ENCODE results near the gene FBXO17.

Gene FBXO17

DNA sequence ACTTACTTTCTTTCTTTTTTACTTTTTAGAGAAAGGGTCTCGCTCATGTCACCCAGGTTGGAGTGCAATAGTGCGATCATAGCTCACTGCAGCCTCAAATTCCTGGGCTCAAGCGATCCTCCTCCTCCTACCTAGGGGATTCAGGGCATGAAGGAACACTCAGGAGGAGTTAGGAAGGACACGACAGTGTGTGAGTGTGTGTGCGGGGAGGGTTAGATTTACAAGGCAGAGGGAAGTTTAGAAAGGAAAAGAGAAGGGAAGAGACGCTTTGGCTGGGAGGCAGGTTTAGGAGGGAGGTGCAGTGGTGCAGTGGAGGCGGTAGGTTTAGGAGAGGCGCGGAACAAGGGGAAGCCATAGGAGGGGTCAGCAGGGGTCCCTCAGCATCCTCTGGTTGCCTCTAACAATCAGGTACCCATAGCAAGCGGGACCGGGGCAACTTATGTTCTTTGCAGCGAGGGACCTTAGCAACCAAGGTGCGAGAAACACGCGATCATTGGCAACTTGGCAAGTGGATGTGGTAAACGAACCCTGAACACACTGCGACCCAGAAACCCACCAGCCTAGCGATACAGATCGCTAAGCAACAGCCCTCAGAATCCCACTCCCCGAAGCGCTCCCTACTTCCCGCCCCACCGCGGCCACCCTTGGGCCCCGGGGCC lies 76.6 kb downstream of the FBXO17 start:
- peak overlapping the region; percentile 83 for H3K4me3 ChIP-seq (ENCODE audit: low read length)
- H3K27me3 ChIP-seq (ENCODE audit: control insufficient read depth, insufficient read depth, low read length): no peaks in the 10 kb centered on the region
- no peaks in the 10 kb centered on the region for H3K9me3 ChIP-seq (replicated peaks; ENCODE audit: low read length)
- peaks cover 14% of the 10 kb centered on the region for H3K4me1 ChIP-seq (ENCODE audit: control insufficient read depth, insufficient read depth, low read length)
- H3K36me3 ChIP-seq (ENCODE audit: insufficient read depth, low read length): no peaks in the 10 kb centered on the region
- H3K4me2 ChIP-seq (ENCODE audit: low read length): peak overlapping the region; percentile 92
- H3K9ac ChIP-seq (ENCODE audit: low read depth, low read length): peak overlapping the region; percentile 84

DNA sequence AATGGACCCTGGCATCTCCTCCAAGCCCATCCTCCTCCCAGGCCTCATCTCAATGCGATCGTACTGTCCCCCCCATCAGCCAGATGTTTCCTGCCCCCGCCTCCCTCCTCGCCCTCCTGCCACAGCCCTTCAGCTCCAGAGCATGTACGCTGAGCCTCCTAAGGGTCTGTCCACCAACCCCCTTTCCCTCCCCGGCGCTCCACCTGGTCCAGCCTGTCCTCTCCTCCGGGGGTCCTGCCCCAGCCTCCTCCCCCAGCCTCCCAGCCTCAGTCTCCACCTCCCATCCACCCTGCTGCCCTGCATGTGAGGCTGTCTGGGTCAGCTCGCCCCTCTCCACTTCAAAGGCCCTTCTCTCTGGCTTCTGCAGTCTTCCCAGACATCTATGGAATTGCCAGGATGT lies 80.6 kb downstream of the FBXO17 start:
- H3K4me3 ChIP-seq (ENCODE audit: low read length): no peak overlapping the region
- H3K36me3 ChIP-seq (ENCODE audit: insufficient read depth, low read length): peaks cover 3% of the 10 kb centered on the region
- no peak overlapping the region for H3K9ac ChIP-seq (ENCODE audit: low read depth, low read length)
- H3K9me3 ChIP-seq (replicated peaks; ENCODE audit: low read length): no peaks in the 10 kb centered on the region
- H3K4me2 ChIP-seq (ENCODE audit: low read length): no peak overlapping the region
- H3K27me3 ChIP-seq (ENCODE audit: control insufficient read depth, insufficient read depth, low read length): no peaks in the 10 kb centered on the region
- peaks cover 20% of the 10 kb centered on the region for H3K4me1 ChIP-seq (ENCODE audit: control insufficient read depth, insufficient read depth, low read length)

DNA sequence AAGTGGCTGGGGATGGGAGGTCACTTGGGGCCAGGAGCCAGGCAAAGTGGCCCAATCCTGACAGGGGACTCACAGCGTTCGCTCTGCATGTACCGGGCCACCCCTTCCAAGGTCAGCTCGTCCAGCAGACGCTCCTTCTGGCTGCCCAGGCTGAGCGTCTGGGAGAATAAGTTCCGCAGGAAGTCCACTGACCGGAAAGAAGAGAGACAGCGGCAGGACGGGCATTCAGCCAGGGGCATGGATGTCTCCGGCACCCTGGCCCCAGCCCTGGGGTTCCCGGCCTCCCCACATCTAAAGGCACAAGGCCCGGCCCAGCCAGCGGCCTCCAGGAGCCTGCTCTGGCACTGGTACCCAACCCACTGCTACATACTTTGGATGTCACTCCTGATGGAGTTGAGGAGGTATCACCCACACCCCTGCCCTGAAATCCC lies 82.2 kb downstream of the FBXO17 start:
- Histone ChIP-seq H3K4me3 (ENCODE audit: low read length) (no peak overlapping the region), H3K27me3 (ENCODE audit: control insufficient read depth, insufficient read depth, low read length) (no peaks in the 10 kb centered on the region), H3K36me3 (ENCODE audit: insufficient read depth, low read length) (peaks cover 20% of the 10 kb centered on the region), H3K9me3 (replicated peaks; ENCODE audit: low read length) (no peaks in the 10 kb centered on the region), H3K9ac (ENCODE audit: low read depth, low read length) (peak overlapping the region; percentile 1), H3K4me2 (ENCODE audit: low read length) (peak overlapping the region; percentile 40), H3K4me1 (ENCODE audit: control insufficient read depth, insufficient read depth, low read length) (peaks cover 15% of the 10 kb centered on the region)

DNA sequence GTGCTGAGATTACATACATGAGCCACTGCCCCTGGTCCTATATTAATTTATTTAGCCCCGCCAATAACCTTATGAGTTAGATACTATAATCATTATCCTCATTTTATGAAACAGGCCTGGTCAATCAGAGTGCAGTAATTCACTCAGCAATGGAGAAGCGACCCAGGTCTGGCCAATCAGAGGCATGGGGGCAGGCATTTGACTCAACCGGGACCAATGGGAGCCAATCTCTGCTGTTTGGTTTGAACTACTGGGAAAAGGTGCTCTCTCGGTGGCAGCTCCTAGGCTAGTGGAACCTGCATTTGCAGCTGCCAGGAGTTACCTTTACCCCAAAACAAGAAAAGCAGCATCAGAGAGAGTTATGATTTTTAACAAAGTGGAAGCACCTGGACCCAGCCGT lies 82.7 kb downstream of the FBXO17 start:
- Histone ChIP-seq H3K36me3 (ENCODE audit: insufficient read depth, low read length) (peaks cover 25% of the 10 kb centered on the region), H3K27me3 (ENCODE audit: control insufficient read depth, insufficient read depth, low read length) (no peaks in the 10 kb centered on the region)

DNA sequence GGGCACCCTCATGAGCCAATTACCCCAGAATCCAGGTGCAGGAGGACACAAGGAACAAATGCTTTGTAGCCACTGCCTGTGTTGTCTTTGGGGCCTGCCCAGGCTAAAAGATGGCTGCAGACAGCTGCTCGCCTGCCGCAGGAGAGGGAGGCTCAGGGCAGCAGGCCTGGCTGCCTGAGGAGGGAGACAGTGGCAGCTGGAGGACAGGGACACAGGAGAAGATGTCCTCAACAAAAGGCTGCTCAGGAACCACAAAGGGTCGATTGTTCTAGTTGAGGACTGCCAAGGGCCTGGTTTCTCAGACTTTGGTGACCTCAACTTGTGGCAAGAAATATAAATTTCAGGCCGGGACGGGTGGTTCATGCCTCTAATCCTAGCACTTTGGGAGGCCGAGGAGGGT lies 83.8 kb downstream of the FBXO17 start:
- no peaks in the 10 kb centered on the region for H3K27me3 ChIP-seq (ENCODE audit: control insufficient read depth, insufficient read depth, low read length)
- H3K4me1 ChIP-seq (ENCODE audit: control insufficient read depth, insufficient read depth, low read length): peaks cover 9% of the 10 kb centered on the region
- no peak overlapping the region for H3K9ac ChIP-seq (ENCODE audit: low read depth, low read length)
- H3K4me2 ChIP-seq (ENCODE audit: low read length): no peak overlapping the region
- no peaks in the 10 kb centered on the region for H3K9me3 ChIP-seq (replicated peaks; ENCODE audit: low read length)
- H3K36me3 ChIP-seq (ENCODE audit: insufficient read depth, low read length): peaks cover 25% of the 10 kb centered on the region
- no peak overlapping the region for H3K4me3 ChIP-seq (ENCODE audit: low read length)

More for the DNA sequence above, 82.7 kb downstream of the FBXO17 start:
- no peaks in the 10 kb centered on the region for H3K9me3 ChIP-seq (replicated peaks; ENCODE audit: low read length)
- H3K4me2 ChIP-seq (ENCODE audit: low read length): peak overlapping the region; percentile 40
- no peak overlapping the region for H3K4me3 ChIP-seq (ENCODE audit: low read length)
- H3K4me1 ChIP-seq (ENCODE audit: control insufficient read depth, insufficient read depth, low read length): peaks cover 10% of the 10 kb centered on the region
- peak overlapping the region; percentile 1 for H3K9ac ChIP-seq (ENCODE audit: low read depth, low read length)
